ENCODE measurements around the gene IFT52. TPM values are rescaled to one million over a fixed set of nuclear protein-coding genes. Genes with fewer than 3 reads are reported as not detected.

IFT52 gene
- total and polyA plus RNA-seq, 2 of the 8 experiments (the other 6 are each of a cell fraction or from before 2014, with no cell fraction given) = 35.6 to 40.4 TPM

GRCh38 chr20:43545837-43546578 is 44.7 kb upstream of the IFT52 start (continued):
- TF ChIP-seq, protein P1, sequence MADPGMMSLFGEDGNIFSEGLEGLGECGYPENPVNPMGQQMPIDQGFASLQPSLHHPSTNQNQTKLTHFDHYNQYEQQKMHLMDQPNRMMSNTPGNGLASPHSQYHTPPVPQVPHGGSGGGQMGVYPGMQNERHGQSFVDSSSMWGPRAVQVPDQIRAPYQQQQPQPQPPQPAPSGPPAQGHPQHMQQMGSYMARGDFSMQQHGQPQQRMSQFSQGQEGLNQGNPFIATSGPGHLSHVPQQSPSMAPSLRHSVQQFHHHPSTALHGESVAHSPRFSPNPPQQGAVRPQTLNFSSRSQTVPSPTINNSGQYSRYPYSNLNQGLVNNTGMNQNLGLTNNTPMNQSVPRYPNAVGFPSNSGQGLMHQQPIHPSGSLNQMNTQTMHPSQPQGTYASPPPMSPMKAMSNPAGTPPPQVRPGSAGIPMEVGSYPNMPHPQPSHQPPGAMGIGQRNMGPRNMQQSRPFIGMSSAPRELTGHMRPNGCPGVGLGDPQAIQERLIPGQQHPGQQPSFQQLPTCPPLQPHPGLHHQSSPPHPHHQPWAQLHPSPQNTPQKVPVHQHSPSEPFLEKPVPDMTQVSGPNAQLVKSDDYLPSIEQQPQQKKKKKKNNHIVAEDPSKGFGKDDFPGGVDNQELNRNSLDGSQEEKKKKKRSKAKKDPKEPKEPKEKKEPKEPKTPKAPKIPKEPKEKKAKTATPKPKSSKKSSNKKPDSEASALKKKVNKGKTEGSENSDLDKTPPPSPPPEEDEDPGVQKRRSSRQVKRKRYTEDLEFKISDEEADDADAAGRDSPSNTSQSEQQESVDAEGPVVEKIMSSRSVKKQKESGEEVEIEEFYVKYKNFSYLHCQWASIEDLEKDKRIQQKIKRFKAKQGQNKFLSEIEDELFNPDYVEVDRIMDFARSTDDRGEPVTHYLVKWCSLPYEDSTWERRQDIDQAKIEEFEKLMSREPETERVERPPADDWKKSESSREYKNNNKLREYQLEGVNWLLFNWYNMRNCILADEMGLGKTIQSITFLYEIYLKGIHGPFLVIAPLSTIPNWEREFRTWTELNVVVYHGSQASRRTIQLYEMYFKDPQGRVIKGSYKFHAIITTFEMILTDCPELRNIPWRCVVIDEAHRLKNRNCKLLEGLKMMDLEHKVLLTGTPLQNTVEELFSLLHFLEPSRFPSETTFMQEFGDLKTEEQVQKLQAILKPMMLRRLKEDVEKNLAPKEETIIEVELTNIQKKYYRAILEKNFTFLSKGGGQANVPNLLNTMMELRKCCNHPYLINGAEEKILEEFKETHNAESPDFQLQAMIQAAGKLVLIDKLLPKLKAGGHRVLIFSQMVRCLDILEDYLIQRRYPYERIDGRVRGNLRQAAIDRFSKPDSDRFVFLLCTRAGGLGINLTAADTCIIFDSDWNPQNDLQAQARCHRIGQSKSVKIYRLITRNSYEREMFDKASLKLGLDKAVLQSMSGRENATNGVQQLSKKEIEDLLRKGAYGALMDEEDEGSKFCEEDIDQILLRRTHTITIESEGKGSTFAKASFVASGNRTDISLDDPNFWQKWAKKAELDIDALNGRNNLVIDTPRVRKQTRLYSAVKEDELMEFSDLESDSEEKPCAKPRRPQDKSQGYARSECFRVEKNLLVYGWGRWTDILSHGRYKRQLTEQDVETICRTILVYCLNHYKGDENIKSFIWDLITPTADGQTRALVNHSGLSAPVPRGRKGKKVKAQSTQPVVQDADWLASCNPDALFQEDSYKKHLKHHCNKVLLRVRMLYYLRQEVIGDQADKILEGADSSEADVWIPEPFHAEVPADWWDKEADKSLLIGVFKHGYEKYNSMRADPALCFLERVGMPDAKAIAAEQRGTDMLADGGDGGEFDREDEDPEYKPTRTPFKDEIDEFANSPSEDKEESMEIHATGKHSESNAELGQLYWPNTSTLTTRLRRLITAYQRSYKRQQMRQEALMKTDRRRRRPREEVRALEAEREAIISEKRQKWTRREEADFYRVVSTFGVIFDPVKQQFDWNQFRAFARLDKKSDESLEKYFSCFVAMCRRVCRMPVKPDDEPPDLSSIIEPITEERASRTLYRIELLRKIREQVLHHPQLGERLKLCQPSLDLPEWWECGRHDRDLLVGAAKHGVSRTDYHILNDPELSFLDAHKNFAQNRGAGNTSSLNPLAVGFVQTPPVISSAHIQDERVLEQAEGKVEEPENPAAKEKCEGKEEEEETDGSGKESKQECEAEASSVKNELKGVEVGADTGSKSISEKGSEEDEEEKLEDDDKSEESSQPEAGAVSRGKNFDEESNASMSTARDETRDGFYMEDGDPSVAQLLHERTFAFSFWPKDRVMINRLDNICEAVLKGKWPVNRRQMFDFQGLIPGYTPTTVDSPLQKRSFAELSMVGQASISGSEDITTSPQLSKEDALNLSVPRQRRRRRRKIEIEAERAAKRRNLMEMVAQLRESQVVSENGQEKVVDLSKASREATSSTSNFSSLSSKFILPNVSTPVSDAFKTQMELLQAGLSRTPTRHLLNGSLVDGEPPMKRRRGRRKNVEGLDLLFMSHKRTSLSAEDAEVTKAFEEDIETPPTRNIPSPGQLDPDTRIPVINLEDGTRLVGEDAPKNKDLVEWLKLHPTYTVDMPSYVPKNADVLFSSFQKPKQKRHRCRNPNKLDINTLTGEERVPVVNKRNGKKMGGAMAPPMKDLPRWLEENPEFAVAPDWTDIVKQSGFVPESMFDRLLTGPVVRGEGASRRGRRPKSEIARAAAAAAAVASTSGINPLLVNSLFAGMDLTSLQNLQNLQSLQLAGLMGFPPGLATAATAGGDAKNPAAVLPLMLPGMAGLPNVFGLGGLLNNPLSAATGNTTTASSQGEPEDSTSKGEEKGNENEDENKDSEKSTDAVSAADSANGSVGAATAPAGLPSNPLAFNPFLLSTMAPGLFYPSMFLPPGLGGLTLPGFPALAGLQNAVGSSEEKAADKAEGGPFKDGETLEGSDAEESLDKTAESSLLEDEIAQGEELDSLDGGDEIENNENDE (IDR thresholded peaks at IDR 0.05; ENCODE audit: insufficient replicate concordance, low read length) = no peak
- TF ChIP-seq KDM4A (IDR thresholded peaks at IDR 0.05; ENCODE audit: low read depth, low read length, severe bottlenecking) (no peak), KDM1A (IDR thresholded peaks at IDR 0.05; ENCODE audit: borderline replicate concordance, low read length) (no peak), CREB1 (IDR thresholded peaks at IDR 0.05) (no peak), EP300 (IDR thresholded peaks at IDR 0.05; ENCODE audit: borderline replicate concordance in 1 of 2, low read depth in 2 of 2, low read length in 2 of 2) (no peak)

Measured in H1 (cell line).